Pancreas (tissue), 10 donors: ENCODE results near the gene NRIP1. TPM values are rescaled to one million over a fixed set of nuclear protein-coding genes. Genes with fewer than 3 reads are reported as not detected.

Source experiments
- ATAC-seq, 4 donors: fragments of 200-7000 bp; cut with Tn5 transposase; one replicate each; pipeline versions ENCODE4 v1.8.0 to v1.9.1; 2020; ENCODE audit warnings: mild to moderate bottlenecking in 4 of 4, moderate library complexity in 4 of 4
- DNase-seq, 6 donors: peaks; one replicate each; pipeline ENCODE4 v3.0.0-alpha.2; 2020
- FAIRE-seq: peaks from 2 replicates; lab custom pipeline; 2012; peaks lifted over from hg19 to GRCh38; lab: Jason Lieb, UNC
- H3K27ac ChIP-seq, 4 donors: fragments of 200-600 bp; sonication (generic); 1 replicate in 3 of 4; 2 replicates in 1 of 4; pipeline versions ENCODE4 v1.5.0 to v1.8.0; 2020
- H3K27me3 ChIP-seq, 4 donors: fragments of 200-600 bp; one replicate each; pipeline ENCODE4 v1.8.0; 2021
- H3K36me3 ChIP-seq, 3 donors: fragments of 200-600 bp; sonication (generic) in 1 of 3; one replicate each; pipeline versions ENCODE4 v1.5.0 to v1.8.0; 2020 to 2021
- H3K4me1 ChIP-seq, 3 donors: fragments of 200-600 bp; one replicate each; pipeline ENCODE4 v1.8.0; 2021
- H3K4me3 ChIP-seq, 4 donors: fragments of 200-600 bp; sonication (generic) in 2 of 4; one replicate each; pipeline versions ENCODE4 v1.5.0 to v1.8.0; 2020 to 2021
- H3K9me3 ChIP-seq, 4 donors: fragments of 200-600 bp; one replicate each; pipeline ENCODE4 v1.8.0; 2021
- WGBS, 2 donors: extraction: QIAGEN DNeasy Blood & Tissue Kit; methylation state at CpG; one replicate each; pipeline ENCODE4 v1.1.7; 2013; 5-methylcytosine and 5-hydroxymethylcytosine counted together
- intact Hi-C, 3 donors: fragments of 100-400 bp; cut with DNase I; formaldehyde crosslinking; loops; one replicate each; pipeline versions ENCODE4 v1.11.1 to v1.14.2; 2022
- polyA plus RNA-seq, 2 donors: library from polyadenylated mRNA; stranded (reverse); fragments of 200-250 nt; gene quantifications; one replicate each; pipeline ENCODE4 v1.2.3, GENCODE V29; 2013
- total RNA-seq, 6 donors: library from RNA; stranded (reverse); fragmentation: NEBNext Ultra II Directional in 4 of 6; extraction: Animal tissue kit (Norgen Biotek cat#: 25700) in 4 of 6; gene quantifications; one replicate each; pipeline versions ENCODE4 v1.2.1 to v1.2.4, GENCODE V29; 2021 to 2023
- TF ChIP-seq, protein P1 (sequence below), 4 donors: fragments of 200-600 bp; sonication (generic) in 3 of 4; IDR thresholded peaks; one replicate each; pipeline versions ENCODE4 v1.5.0 to v1.8.0; 2021; ENCODE audit warnings: antibody characterized with exemption in 4 of 4
- donor health status: healthy with polysubstance abuse.
- donor health status: DM: no; HTN: no; CAD: no; lungs with moderate emphysema.
- donor health status: DM: no; HTN: no; CAD: no.
- donor health status: control.
- donor health status: control.
- donor health status: Bipolar disorder and iron deficiency.
- donor health status: DM: yes; HTN: yes; CAD: no.
- donor health status: DM: no; HTN: no; CAD: no.
- donor health status: DM: no; HTN: no; CAD: no.
- donor health status: DM: yes; HTN: yes; CAD: no.

The NRIP1 gene
- total and polyA plus RNA-seq, 8 donors, result 3.7 to 33.5 (median 24.1) TPM

DNA sequence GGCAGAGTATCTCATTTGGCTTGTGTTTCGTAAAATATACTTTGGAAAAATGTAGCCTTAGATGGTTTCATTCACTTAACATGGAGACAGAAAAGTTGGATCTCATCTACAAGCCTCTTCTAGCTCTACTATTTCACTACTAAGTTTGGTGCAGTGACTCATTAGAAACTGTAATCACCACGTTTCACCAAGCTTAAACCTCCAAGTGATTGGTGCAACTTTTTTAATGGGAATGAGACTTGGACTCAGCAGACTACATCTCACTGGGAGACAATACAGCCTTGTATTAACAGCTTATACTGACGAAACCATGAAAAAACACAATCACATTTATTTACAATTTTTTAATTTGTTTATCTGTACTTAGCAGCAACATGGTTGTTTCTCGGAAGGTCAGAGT lies 29.9 kb upstream of the NRIP1 start:
- Histone ChIP-seq H3K4me1 (peaks cover 0 to 4% (median 0%) of the 10 kb centered on the region in 3 donors), H3K27me3 (no peaks in the 10 kb centered on the region), H3K36me3 (no peaks in the 10 kb centered on the region), H3K27ac (no peak overlapping the region), H3K9me3 (peaks cover 0 to 7% (median 0%) of the 10 kb centered on the region in 4 donors), H3K4me3 (no peak overlapping the region)
- no peak for ATAC-seq
- WGBS, 2 donors, result 86 to 89% methylated on average over 4 of the region's 4 CpGs
- TF ChIP-seq, protein P1, sequence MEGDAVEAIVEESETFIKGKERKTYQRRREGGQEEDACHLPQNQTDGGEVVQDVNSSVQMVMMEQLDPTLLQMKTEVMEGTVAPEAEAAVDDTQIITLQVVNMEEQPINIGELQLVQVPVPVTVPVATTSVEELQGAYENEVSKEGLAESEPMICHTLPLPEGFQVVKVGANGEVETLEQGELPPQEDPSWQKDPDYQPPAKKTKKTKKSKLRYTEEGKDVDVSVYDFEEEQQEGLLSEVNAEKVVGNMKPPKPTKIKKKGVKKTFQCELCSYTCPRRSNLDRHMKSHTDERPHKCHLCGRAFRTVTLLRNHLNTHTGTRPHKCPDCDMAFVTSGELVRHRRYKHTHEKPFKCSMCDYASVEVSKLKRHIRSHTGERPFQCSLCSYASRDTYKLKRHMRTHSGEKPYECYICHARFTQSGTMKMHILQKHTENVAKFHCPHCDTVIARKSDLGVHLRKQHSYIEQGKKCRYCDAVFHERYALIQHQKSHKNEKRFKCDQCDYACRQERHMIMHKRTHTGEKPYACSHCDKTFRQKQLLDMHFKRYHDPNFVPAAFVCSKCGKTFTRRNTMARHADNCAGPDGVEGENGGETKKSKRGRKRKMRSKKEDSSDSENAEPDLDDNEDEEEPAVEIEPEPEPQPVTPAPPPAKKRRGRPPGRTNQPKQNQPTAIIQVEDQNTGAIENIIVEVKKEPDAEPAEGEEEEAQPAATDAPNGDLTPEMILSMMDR (IDR thresholded peaks at IDR 0.05), result no peak
- no peak for DNase-seq
- no peak for FAIRE-seq
- intact Hi-C loops, result no loop called here

DNA sequence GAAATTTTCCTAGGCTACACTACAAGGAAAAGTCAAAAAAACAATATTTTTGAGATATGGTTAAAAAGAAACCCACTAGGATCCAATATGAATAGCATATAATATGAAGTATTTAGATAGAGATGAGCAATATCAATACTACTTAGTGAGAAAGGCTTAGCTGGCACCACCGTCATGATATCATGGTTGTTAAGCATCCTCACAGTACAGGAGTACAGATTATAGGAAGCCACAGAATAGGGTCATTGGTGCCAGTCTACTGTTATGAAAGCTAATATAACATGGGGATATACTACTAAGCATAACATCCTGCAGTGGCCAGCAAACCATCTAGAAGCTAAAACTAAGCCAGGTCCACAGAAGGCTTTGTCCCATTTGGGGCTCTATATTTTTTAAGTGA lies 28.4 kb upstream of the NRIP1 start:
- WGBS, 2 donors, result 90 to 92% methylated on average over 1 of the region's 1 CpG
- Histone ChIP-seq H3K4me1 (peaks cover 0 to 4% (median 0%) of the 10 kb centered on the region in 3 donors), H3K9me3 (peaks cover 0 to 7% (median 0%) of the 10 kb centered on the region in 4 donors), H3K36me3 (no peaks in the 10 kb centered on the region), H3K4me3 (no peak overlapping the region), H3K27me3 (no peaks in the 10 kb centered on the region), H3K27ac (no peak overlapping the region)
- FAIRE-seq (no peak), ATAC-seq (no peak), DNase-seq (no peak)
- intact Hi-C loops, result no loop called here
- TF ChIP-seq, protein P1 (IDR thresholded peaks at IDR 0.05), result no peak

DNA sequence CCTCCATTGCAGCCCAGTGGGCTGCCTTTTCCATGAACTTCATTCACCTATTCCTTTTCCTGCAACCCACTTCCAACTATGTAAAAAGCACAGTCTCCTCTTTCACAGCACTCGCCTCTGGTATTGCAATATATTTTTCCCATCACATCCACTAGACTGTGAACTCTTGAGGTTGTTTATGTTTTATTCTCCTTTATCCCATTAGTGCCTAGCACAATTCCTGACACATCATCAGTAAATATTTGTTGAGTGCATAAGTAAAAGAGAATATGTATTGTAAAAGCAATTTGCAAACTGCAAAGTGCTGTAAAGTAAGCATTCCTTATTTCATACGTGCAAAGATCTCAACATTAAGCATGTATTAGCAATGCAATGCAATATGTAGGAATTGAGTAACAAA lies 27.9 kb upstream of the NRIP1 start:
- H3K27me3 ChIP-seq, result no peaks in the 10 kb centered on the region
- no peak for FAIRE-seq
- H3K9me3 ChIP-seq, result peaks cover 0 to 7% (median 0%) of the 10 kb centered on the region in 4 donors

DNA sequence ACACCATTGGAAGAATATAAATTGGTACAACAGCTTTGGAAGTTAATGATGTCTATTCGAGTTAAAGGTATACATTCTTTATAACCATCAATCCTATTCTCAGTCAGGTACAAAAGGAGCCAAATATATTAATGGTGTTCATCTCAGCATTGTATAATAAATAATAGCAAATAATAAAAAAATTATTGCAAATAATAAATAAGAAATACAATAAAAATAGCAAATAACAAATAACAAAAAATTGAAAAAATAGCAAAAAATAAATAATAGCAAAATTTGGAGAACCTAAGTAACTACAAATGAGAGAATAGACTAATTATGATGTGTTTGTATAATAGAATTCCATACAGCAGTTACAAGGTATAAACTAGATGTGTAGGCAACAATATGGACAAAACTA lies 25.6 kb upstream of the NRIP1 start:
- Histone ChIP-seq H3K4me3 (no peak overlapping the region), H3K27ac (no peak overlapping the region), H3K36me3 (no peaks in the 10 kb centered on the region), H3K9me3 (peaks cover 0 to 7% (median 0%) of the 10 kb centered on the region in 4 donors), H3K4me1 (peaks cover 0 to 4% (median 0%) of the 10 kb centered on the region in 3 donors), H3K27me3 (no peaks in the 10 kb centered on the region)
- ATAC-seq (no peak), FAIRE-seq (peak; percentile 60), DNase-seq (no peak)
- 45 to 50% methylated on average over 1 of the region's 1 CpG for WGBS, 2 donors
- intact Hi-C loops, result no loop called here
- TF ChIP-seq, protein P1 (IDR thresholded peaks at IDR 0.05), result no peak

More for the DNA sequence above, 27.9 kb upstream of the NRIP1 start:
- WGBS, 2 donors, result 92 to 94% methylated on average over 2 of the region's 2 CpGs
- H3K27ac ChIP-seq, result no peak overlapping the region
- ATAC-seq (no peak), DNase-seq (no peak)
- no peaks in the 10 kb centered on the region for H3K36me3 ChIP-seq
- intact Hi-C loops, result no loop called here
- no peak overlapping the region for H3K4me3 ChIP-seq
- H3K4me1 ChIP-seq, result peaks cover 0 to 4% (median 0%) of the 10 kb centered on the region in 3 donors
- TF ChIP-seq, protein P1 (IDR thresholded peaks at IDR 0.05), result no peak

DNA sequence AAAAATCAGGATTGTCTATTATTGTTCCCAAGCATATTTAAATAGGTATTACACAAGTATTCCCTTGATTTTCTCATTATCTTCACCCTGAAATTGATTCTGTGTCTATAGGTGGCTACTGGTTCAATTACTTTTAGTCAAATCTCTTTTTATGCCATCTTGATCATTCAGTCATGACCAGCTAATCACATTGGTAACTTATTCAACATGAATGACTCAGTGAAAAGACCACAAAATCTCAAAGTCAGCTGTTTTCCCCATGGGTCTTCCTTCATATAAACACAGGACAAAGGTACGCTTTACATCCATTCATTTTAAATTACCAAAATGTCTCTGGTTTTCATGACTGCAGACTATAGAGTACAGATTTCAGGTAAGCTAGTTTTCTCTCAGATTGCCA lies 23.7 kb upstream of the NRIP1 start:
- Histone ChIP-seq H3K9me3 (peaks cover 0 to 7% (median 0%) of the 10 kb centered on the region in 4 donors), H3K27ac (no peak overlapping the region), H3K4me3 (no peak overlapping the region), H3K27me3 (no peaks in the 10 kb centered on the region), H3K36me3 (no peaks in the 10 kb centered on the region), H3K4me1 (peaks cover 0 to 4% (median 4%) of the 10 kb centered on the region in 3 donors)
- DNase-seq (no peak), FAIRE-seq (no peak), ATAC-seq (no peak)
- TF ChIP-seq, protein P1 (IDR thresholded peaks at IDR 0.05), result no peak
- 97% methylated on average over 1 of the region's 1 CpG for whole genome bisulfite sequencing, 2 donors
- intact Hi-C loops, result no loop called here
